Natural killer cell (primary cell): ENCODE data around the gene CDH13. TPM values are rescaled to one million over a fixed set of nuclear protein-coding genes. Genes with fewer than 3 reads are reported as not detected.

ENCODE experiments used
- ATAC-seq, 3 donors: fragments of 150-1000 bp in 2 of 3; fragments of 200-7000 bp in 1 of 3; cut with Tn5 transposase; 1 replicate in 1 of 3; 2 replicates in 2 of 3; pipeline ENCODE4 v1.10.0; 2021; ENCODE audit warnings: mild to moderate bottlenecking in 2 of 3, moderate library complexity in 2 of 3
- DNase-seq, 2 donors: peaks; one replicate each; pipeline versions ENCODE4 v3.0.0 to v3.0.0-alpha.2; 2013 to 2021; ENCODE audit warnings: mixed read lengths in 1 of 2
- H3K27ac ChIP-seq: one replicate; pipeline ENCODE4 v1.5.1; 2013; ENCODE audit warnings: mild to moderate bottlenecking, low read length
- H3K27me3 ChIP-seq: one replicate; pipeline ENCODE4 v1.6.1; 2013; ENCODE audit warnings: low read length; ENCODE audit not compliant: control insufficient read depth, insufficient read depth
- H3K36me3 ChIP-seq: one replicate; pipeline ENCODE4 v1.6.1; 2013; ENCODE audit warnings: low read length; ENCODE audit not compliant: control insufficient read depth, insufficient read depth
- H3K4me1 ChIP-seq: one replicate; pipeline ENCODE4 v1.6.1; 2013; ENCODE audit warnings: low read length; ENCODE audit not compliant: control insufficient read depth, insufficient read depth
- H3K4me3 ChIP-seq: one replicate; pipeline ENCODE4 v1.5.1; 2013; ENCODE audit warnings: low read length
- H3K9me3 ChIP-seq: one replicate; pipeline ENCODE4 v1.6.1; 2013; ENCODE audit warnings: low read length; ENCODE audit not compliant: control insufficient read depth, insufficient read depth
- H3K27ac Mint-ChIP-seq, 2 donors: one replicate each; pipeline ENCODE4 v1.8.0; 2022; ENCODE audit warnings: mild to moderate bottlenecking in 2 of 2, mixed read lengths in 2 of 2, moderate library complexity in 1 of 2
- H3K27me3 Mint-ChIP-seq, 2 donors: one replicate each; pipeline ENCODE4 v1.8.0; 2022; ENCODE audit warnings: low read depth in 2 of 2, mixed read lengths in 2 of 2
- H3K36me3 Mint-ChIP-seq: one replicate; pipeline ENCODE4 v1.8.0; 2022; ENCODE audit warnings: mixed read lengths
- H3K4me1 Mint-ChIP-seq, 2 donors: one replicate each; pipeline ENCODE4 v1.8.0; 2022; ENCODE audit warnings: mixed read lengths in 2 of 2
- H3K4me3 Mint-ChIP-seq: one replicate; pipeline ENCODE4 v1.8.0; 2022; ENCODE audit warnings: mild to moderate bottlenecking, moderate library complexity, mixed read lengths
- H3K9me3 Mint-ChIP-seq, 2 donors: one replicate each; pipeline ENCODE4 v1.8.0; 2022; ENCODE audit warnings: mixed read lengths in 2 of 2
- CTCF ChIP-seq: fragments of 200-600 bp; IDR thresholded peaks from one replicate; pipeline ENCODE4 v1.8.0; 2022; ENCODE audit warnings: antibody characterized with exemption
- WGBS: methylation state at CpG from one replicate; pipeline ENCODE4 v1.1.7; 2013; ENCODE audit warnings: missing lambda C conversion rate; ENCODE audit not compliant: insufficient coverage; 5-methylcytosine and 5-hydroxymethylcytosine counted together
- intact Hi-C: fragments of 100-400 bp; cut with micrococcal nuclease; formaldehyde crosslinking; loops from one replicate; pipeline ENCODE4 v1.14.2; 2022
- total RNA-seq, 4 donors: library from RNA; stranded (reverse); fragments of 120-200 nt in 1 of 4; gene quantifications; one replicate each; pipeline versions ENCODE4 v1.2.3 to v1.2.4, GENCODE V29; 2013 to 2022

The CDH13 gene
- total RNA-seq, 3 donors from 2014 or later (not counting 1 experiment from before 2014, with no cell fraction given), result not detected

- ATAC-seq (no peak), DNase-seq (no peak)
- Mint-ChIP-seq H3K27ac (no peak overlapping the region), H3K4me1 (no peaks in the 10 kb centered on the region), H3K9me3 (peaks cover 0 to 2% of the 10 kb centered on the region in 2 donors), H3K4me3 (no peak overlapping the region), H3K36me3 (no peaks in the 10 kb centered on the region), H3K27me3 (peaks cover 5 to 19% of the 10 kb centered on the region in 2 donors)
- H3K9me3 ChIP-seq, result no peaks in the 10 kb centered on the region
- 100% methylated on average over 2 of the region's 4 CpGs for WGBS
- no peaks in the 10 kb centered on the region for H3K36me3 ChIP-seq
- no peaks in the 10 kb centered on the region for H3K4me1 ChIP-seq
- no peaks in the 10 kb centered on the region for H3K27me3 ChIP-seq
- intact Hi-C loops, result no loop called here
- TF ChIP-seq CTCF, result no peak
- H3K27ac ChIP-seq, result no peak overlapping the region
- H3K4me3 ChIP-seq, result no peak overlapping the region
Observed at GRCh38 chr16:83609178-83609577, 982.4 kb downstream of the CDH13 start.

- intact Hi-C loops, result no loop called here
- TF ChIP-seq CTCF, result no peak
- H3K36me3 Mint-ChIP-seq, result no peaks in the 10 kb centered on the region
- no peak overlapping the region for H3K4me3 Mint-ChIP-seq
- Histone ChIP-seq H3K27me3 (no peaks in the 10 kb centered on the region), H3K27ac (no peak overlapping the region), H3K9me3 (no peaks in the 10 kb centered on the region), H3K4me1 (no peaks in the 10 kb centered on the region), H3K4me3 (no peak overlapping the region), H3K36me3 (no peaks in the 10 kb centered on the region)
- H3K27ac Mint-ChIP-seq, result no peak overlapping the region
- H3K4me1 Mint-ChIP-seq, result no peaks in the 10 kb centered on the region
- H3K9me3 Mint-ChIP-seq, result peaks cover 0 to 2% of the 10 kb centered on the region in 2 donors
- DNase-seq (no peak), ATAC-seq (no peak)
- 87% methylated on average over 6 of the region's 7 CpGs for WGBS
- H3K27me3 Mint-ChIP-seq, result peaks cover 5 to 19% of the 10 kb centered on the region in 2 donors
Observed at GRCh38 chr16:83615141-83615952, 988.6 kb downstream of the CDH13 start.

- TF ChIP-seq CTCF, result no peak
- H3K27ac ChIP-seq, result no peak overlapping the region
- H3K4me3 Mint-ChIP-seq, result no peak overlapping the region
- whole genome bisulfite sequencing, result 95% methylated on average over 8 of the region's 8 CpGs
- no peak overlapping the region for H3K27ac Mint-ChIP-seq
- no peaks in the 10 kb centered on the region for H3K36me3 ChIP-seq
- peaks cover 0 to 2% of the 10 kb centered on the region in 2 donors for H3K9me3 Mint-ChIP-seq
- H3K36me3 Mint-ChIP-seq, result no peaks in the 10 kb centered on the region
- no peaks in the 10 kb centered on the region for H3K4me1 Mint-ChIP-seq
- intact Hi-C loops, result no loop called here
- DNase-seq (no peak), ATAC-seq (no peak)
- H3K9me3 ChIP-seq, result no peaks in the 10 kb centered on the region
- no peak overlapping the region for H3K4me3 ChIP-seq
- peaks cover 5 to 19% of the 10 kb centered on the region in 2 donors for H3K27me3 Mint-ChIP-seq
- no peaks in the 10 kb centered on the region for H3K27me3 ChIP-seq
- H3K4me1 ChIP-seq, result no peaks in the 10 kb centered on the region
Observed at GRCh38 chr16:83615953-83616350, 989.2 kb downstream of the CDH13 start.
